ENCODE results near the gene OPN4.

The OPN4 gene

DNA sequence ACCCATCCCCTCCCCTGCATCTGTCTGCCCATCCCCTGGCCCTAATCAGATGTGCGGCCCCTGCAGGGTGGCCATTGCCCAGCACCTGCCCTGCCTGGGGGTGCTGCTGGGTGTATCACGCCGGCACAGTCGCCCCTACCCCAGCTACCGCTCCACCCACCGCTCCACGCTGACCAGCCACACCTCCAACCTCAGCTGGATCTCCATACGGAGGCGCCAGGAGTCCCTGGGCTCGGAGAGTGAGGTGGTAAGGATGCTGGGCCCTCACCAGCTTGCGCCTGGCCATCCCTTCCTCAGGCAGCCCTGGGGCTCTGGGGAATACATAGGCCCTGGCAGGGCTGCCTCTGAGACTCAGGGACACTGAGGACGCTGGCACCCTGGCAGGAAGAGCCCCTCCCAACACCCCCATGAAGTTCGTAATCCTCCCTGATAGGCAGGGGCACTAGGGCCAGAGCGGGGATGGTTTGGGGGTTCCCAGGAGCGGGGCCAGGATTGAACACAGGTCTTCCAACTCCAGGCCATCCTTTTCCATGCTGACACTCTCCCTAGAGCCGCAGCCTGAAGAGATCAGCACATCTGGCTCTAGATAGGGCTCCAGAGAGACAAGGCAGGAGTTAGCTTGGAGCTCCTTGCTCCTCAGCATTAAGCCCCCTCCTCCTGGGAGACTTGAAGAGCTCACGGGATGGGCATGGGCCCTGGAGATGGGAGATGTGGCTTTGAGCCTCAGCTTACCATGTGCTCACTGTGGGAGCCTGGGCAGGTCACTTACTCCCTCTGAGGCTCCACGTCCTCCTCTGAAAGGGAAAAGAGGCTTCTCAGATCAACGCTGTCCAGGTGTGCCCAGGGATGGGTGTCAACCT lies 8.1 kb downstream of the OPN4 start:
- DNase-seq = no peak

DNA sequence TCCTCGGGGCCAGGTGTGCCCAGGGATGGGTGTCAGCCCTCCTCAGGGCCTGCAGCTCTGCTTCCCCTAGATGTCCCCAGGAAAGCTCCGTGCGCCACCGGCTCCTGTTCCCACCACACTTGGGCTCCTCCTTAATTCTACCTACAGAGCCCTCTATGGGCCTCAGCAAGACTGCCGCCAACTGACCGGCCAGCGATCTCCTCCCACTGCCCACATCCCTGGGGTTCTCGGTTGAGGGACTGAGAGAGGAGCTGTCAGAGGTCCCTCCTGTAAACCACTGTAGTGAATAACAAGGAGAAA lies 8.6 kb downstream of the OPN4 start:
- DNase-seq = no peak

DNA sequence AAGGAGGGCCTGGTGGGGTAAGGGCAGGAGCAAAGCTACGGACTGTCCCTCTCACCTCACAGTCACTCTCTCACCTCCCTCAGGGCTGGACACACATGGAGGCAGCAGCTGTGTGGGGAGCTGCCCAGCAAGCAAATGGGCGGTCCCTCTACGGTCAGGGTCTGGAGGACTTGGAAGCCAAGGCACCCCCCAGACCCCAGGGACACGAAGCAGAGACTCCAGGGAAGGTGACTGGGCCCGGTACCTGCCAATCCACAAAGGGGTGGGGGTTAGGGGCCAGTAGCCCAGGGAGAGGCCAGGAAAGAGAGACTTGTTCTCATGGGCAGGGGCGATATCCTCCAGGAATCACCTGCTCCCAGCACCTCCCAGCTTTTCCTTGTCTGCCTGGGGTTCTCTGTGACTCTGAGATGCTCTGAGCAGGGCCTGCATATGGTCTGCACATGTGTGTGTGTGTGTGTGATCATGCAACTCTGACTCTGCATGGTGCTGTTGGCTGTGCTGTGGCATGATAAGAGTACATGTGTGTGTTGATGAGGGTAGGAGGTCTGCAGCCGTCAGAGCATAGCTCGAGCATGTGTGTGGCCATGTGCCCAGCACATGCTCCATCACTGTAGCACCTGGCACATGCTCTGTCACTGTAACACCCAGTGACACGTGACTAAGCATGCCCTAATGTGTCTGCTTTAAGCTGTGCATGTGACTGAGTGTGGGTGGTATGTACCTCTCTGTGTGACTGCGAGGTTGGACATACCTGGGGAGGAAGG lies 9.4 kb downstream of the OPN4 start:
- DNase-seq = no peak

DNA sequence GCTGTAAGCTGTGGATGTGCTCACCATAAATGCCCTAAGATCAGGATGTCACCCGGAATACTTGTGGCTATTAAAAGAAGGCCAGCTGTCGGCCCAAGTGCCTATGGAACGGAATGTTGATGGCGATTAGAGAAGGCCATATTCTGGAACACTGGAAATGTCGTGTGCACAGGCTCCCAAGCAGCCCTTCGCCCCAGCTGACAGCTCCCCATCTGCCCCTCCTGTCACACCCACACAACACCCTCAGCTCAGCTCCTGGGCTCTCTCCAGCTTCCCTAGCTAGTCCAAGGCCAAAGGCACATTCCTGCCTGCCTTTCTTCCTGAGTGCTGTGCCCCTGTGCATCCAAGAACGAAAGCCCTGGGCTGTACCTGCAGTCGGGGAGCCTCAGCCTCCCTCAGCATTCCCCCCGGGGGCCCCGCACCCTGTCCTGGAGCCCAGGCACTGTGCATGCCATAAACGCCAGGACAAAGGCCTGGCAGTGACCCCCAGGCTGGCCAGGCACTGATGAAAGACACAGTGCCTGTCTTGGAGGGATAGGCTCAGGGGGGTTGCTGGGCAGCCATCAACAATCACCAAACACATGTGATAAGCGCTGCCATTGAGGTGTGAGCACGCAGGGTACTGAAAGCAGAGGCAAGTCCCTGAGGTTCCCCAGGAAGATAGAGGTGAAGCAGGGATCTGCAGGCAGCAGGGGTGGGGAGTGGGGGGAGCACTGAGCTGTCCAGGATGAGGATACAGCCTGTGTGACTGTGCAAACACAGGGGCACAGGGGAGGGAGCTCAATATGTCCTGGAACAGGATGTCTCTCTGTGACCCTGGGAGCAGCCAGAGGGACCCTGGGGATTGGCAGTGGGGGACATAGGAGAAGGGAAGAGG lies 10.2 kb downstream of the OPN4 start:
- DNase-seq = no peak

DNA sequence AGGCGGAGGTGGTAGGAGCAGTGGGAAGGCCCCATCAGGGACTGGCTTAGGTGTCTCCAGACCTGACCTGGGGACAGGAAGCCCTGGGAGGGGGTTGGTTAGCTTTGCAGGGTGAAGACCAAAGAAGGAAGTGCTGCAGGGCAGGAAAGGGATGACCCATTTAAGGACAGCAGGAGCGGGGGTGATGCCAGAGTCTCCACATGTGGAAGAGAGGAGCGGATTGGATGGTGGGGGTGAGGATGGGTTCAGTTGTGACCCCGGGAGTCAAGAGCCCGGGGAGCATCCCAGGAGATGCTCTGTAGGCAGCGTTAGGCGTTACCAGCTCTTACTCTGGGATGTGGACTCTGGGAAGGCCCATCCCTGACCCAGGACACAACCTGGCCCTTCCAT lies 10.9 kb downstream of the OPN4 start:
- no peak for DNase-seq

DNA sequence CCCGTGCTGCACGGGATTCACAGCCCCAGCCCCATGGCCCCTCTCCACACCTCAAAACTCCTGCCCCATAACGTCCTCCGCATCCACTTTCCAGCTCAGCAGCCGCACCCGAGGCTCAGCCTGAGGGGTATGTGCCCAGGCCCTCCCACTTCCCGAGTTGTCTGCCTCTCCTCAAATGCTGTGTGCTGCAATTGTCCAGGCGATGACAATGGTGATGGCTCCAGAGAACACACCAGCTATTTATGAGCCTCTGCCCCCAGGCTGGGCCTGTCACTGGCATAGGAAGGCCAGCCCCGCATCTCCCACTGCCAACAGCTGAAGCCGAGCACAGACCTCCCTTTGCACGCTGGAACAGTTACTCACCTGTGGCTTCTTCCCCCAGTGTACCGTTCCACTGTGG lies 11.5 kb downstream of the OPN4 start:
- no peak for DNase-seq

DNA sequence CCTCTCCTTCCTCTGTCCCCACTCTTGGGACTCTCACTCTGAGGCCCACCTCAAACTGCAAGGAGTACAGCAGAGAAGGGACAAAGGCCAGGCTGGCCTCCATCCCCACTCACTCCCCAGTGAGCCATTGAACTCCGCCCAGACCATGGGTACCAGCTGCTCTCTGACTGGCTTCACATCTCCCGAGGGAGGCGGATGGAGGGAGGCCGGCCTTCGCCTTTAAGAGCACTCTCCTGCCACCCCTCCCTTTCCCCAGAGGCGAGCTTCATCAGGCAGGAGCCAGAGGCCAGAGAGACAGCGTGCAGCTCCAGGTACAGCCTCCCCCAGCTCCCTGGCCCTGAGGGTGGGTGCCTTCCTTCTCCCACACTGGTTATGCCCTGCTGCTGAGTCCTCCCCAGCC lies 12.2 kb downstream of the OPN4 start:
- DNase-seq = no peak

DNA sequence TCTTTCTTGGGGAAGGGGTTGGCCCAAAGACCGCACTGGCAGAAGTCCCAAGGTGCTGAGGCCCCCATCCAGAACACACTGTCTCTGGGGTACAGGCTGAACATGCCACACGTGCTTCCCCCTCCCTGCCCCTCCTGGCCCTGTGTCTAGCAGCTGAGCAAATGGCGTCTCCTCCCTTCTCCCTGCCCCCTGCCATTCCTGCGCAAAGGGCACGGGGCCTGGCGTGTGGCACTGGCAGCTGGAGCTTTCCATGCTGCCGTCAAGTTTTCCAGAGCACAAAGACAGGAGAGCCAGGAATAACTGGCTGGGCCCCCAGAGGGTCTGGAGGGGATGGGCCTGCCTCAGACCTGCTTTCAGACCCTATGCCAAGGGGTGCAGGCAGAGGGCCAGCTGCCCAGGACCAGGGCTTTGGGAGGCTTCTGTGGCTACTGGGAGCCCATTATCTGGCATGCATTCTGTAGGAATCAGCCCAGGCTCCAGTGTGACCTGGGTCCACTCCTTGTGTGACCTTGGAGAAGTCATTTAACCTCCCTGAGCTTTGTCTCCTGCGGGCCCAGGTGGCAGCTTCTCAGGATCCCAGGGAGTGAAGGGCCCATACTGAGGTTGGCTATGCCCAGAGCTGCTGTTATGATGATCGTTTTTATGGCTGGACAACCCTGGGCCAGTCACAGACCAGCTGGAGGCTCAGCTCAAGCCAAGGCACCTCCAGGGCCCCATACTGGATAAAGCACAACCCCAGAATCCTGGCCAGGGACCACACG lies 13.3 kb downstream of the OPN4 start:
- no peak for DNase-seq

DNA sequence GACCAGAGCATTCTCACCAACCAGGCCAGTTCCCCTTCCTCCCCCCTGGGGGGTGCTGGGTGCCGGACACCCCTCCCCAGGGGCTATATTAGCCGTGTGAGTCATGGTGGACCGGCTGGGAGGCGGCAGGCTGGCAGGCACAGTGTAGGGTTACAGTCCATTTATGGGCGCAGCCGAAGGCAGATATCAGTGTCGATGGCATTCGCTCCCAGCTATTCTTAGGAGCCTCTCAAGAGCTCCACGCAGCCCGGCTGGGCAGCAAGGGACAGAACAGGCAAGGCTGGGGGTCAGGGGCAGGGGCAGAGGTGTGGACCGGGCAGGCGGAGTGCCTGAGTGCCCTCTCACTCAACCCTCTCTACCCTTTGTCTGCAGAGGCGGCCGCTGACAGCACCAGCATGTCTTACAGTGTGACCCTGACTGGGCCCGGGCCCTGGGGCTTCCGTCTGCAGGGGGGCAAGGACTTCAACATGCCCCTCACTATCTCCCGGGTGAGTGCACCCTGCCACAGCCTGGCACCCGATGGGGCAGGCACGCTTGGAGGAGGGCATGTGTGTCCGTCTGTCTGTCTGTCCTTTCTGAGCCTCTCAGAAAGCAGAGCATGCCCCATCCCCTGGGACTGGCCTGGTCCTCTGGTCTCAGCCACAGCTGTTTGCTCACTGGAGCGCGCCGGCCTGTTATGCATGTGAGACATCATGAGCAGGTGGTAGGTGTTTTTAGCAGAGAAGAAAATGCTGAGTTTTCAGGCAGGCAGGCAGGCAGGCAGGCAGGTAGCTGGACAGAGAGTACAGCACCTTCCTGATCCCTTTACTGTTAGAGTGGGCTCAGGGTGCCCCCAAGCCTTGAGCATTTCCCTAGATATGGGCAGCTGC lies 14.2 kb downstream of the OPN4 start, which contains the start of gene LDB3:
LDB3 (plus strand) TSS at position 215 of the 869 bp plus-strand sequence; CDS start at position 396, 181 bp downstream.
- DNase-seq = peak; percentile 21

DNA sequence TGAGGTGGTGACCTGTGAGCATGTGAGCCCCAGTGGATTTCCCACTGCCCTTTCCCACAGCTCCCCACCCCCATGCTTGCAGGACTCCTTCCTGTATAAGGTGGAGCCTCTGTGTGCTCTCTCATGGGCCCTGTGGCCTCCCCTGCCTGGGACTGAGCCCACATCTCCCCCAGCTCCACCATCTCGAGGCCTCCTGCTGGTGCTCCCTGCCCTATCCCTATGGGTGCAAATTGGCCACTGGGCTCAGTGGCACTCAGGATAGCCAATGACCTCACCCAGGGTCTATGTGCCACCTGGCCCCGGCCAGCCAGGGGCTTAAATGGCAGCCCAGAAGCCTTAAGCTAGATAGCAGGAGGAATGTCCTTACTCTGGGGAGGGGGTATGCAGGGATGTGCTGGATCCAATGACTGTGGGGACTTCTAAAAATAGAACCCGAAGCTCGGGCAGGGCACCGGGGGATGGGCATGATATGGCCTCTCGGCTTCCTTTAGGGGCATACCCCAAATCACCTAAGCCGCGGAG lies 16.0 kb downstream of the OPN4 start:
- DNase-seq = no peak

DNA sequence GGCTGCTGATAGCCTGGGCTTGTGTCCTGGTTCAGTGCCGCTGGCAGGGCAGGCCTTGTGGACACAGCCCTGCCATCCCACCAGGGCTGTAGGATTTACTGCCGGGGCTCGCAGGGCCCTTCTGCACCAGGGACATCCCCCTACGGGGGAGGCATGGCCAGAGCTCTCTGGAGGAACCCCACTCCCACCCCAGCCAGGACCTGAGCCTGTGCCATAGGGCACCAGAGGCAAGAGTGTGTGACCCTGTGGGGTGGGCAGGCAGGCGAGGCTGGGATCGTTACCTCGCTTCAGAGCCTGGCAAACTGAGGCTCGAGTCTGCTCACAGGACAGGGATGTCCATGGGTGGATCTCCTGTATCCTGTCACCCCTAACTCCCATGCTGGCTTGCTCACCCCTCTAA lies 16.5 kb downstream of the OPN4 start:
- DNase-seq = no peak

DNA sequence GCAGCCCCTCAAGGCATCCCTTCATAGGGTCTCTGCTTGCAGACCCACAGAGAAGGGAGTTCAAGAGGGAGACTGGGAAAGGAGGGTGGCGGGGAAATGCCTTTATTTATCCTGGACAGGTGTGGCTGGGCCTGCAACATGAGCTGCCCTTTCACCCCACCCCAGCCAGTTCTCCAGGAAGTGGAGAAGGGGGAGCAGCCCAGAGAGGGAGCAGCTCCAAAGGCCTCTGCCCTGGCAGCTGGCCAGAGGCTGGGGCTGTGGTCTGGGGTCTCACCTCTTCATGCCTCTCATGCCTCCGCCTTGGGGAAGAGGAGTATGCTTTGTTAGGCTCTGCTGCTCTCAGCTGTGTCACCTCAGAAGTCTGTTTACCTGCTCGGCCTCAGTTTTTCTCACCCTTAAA lies 17.1 kb downstream of the OPN4 start:
- no peak for DNase-seq

DNA sequence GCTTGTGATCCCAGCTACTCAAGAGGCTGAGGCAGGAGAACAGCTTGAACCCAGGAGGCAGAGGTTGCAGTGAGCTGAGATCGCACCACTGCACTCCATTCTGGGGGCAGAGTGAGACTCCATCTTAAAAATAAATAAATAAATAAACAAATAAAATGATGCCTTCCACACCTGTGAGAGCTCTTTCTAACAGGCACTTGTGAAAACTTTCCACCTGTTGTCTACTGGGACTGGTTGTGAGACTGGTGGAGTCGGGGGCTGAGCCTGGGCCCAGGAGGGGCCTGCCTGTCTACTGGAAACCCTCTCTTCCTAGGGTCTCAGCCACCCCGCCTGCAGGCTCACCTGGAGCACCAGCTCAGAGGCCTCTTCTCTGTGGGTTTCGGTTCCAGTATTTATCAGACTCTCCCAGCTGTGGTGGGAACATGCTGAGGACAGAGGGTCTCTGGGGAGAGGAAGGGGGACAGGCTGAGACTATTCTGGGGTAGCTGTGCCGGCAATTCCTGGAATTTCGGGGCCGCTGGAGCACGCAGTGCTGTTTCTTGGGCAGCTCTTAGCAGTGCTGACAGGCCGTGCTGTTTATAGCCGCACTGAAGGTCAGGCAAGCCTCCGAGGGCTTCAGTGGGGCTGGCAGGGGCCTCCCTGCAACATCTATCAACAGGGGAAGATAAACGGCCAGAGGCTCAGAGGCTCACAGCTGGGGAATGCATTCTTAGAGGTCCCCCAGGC lies 17.8 kb downstream of the OPN4 start:
- DNase-seq = no peak

DNA sequence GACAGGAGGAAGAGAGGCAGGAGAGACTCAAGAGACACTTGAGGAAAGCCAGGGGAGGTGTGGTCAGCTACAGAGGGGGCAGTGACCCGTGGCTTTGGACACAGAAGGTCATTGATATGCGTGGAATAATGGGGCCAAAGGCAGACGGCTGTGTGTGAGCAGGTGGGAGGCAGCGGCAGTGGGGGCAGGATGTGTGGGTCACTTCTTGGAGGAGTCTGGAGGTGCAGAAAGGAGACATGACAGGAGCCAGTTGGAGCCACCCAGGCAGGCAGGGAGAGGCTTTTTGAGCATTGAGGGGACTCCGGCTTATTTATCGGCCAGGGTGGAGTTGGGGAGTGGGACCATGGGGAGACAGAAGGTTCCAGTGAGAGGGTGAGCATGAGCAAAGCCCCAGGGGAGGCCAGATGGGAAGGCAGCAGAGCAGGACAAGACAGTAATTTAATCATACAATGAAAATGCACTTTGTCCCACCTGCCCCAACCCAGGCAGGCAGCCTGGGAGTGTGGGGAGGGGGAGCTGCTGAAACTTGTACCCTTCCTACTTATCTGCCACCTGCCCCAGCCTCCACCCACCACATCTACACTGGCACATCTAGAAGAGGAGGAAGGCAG lies 19.0 kb downstream of the OPN4 start:
- DNase-seq = no peak

DNA sequence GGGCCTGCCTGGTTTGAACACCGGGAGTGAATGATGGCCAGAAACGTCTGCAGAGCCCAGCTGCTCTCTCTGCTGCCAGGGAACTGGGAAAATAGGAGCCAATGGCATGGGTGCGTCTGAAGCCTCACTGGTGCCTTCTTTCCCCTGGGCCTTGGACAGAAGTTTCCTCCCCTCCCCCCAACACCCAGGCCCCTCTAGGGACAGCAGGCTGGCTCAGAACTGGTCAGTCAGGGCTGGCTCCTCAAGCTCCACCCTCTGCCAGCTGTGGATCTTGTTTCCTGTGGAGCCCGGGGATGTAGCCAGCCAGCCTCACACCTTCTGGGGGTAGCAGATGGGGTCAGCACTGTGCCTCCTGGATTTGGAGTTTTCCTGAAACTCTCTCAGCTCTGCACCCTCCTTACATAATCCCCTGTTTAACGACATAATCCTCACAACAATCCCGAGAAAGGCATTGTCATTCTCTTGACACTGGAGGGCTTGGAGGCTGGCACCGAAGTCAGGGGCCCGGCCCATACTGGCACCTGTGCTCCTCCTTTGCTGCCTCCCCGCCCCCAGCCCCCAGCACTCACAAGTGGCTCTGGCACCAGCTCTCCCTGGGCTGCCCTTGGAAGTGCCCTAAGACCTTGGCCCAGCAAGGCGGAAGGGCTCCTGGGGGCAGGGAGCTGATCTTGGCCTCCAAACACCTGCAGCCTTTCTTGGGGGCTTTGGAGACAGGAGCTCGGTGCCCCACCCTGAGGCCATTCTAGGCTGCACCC lies 19.7 kb downstream of the OPN4 start:
- no peak for DNase-seq

DNA sequence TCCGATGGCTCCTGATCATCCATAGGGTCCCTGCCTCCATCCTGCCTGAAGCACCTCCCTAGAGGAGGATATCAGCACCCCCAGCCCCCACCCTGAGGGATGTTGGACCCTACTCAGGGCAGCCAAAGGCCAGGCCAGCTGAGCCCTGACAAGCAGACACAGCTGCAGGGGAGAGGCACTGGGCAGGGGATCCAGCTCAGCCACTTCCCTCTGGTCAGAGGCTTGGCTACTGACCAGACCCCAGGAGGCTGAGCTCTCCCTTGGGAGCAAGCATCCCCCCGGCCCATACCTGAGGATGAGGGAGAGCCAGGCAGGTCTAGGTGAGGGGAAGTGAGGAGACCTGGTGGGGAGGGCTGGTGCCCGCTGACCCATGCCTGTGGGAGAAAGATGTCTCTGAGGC lies 20.6 kb downstream of the OPN4 start:
- DNase-seq = no peak

DNA sequence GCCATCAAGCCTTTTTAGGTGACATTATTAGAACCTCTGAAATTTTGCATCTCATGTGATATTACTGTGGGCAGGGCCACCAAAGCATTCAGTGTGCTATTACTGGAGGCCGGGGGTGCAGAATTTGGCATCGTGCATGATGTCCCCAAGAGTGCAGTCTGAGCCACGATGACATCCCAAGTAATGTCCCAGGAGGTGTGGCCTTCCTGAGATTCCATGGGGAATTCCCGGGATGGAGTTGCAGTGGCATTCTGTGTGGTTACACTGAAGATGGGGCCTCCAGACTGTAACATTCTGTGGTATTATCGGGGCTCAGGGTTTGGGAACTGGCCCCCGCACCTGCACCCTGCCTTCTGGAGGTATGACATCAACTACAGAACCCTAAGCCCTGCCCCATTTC lies 23.0 kb downstream of the OPN4 start:
- no peak for DNase-seq

DNA sequence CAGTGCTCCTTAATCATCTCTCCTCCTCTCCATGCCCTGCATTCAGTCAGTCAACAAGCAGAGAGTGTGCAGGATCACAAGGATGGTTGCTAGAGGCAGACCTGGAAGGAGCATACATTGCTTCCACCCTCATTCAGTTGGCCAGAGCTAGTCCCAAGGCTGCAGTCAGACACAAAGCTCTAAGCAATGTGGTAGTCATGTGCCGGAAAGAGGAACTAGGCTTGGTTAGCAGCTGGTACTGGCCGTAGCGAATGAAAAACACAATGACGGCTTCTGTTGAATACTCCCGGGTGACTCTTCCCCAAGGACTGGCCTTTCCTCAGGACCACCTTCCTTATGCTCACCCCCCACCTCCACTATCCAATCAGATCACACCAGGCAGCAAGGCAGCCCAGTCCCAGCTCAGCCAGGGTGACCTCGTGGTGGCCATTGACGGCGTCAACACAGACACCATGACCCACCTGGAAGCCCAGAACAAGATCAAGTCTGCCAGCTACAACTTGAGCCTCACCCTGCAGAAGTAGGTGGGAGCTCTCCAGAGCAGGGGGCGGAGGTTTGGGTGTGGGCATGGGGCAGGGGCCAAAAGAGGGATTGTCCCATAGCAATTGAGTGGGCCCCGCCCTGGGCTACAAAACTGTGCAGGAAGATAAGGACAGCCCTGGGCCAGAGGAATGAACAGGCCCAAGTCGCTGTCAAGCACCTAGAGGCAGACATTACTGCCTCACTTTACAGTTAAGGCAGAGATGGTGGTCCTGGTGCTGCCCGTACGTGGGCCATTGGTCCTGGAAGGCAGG lies 24.8 kb downstream of the OPN4 start:
- DNase-seq = no peak

DNA sequence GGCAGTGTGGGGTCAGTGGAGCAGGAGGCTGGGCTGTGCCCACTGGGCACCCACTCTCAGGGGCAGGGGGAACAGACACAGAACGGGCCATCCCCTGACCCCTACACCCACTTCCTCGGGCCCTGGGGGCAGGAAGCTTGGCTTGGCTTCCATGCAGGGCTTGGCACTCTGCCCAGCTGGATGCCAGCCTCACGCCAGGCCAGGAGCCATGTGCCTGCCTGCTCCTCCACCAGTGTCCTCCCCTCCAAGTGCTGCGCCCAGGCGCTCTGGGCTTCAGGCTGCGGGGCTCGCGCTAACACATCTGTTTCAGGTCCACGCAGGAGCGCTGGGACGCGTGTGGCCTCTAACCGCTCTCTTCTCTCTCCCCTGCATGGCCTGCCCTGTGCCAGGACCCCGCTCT lies 26.7 kb downstream of the OPN4 start:
- DNase-seq = no peak
